ENCODE data around the gene DPM3.

DNA sequence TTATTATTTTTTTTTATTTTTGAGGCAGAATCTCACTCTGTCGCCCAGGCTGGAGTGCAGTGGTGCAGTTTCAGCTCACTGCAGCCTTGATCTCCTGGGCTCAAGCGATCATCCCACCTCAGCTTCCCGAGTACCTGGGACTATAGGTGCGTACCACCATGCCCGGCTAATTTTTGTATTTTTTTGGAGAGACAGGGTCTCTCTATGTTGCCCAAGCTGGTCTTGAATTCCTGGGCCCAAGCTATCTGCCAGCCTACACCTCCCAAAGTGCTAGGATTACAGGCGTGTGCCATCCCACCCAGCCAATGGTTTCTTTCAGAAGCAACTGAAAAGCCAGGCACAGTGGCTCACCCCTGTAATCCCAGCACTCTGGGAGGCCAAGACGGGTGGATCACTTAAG is 30.5 kb upstream of the DPM3 start:
- TF ChIP-seq FOXM1 (IDR thresholded peaks at IDR 0.05; ENCODE audit: borderline replicate concordance) (no peak), HDGF (IDR thresholded peaks at IDR 0.05; ENCODE audit: borderline replicate concordance) (no peak), SUZ12 (IDR thresholded peaks at IDR 0.05) (no peak)
